GM06990 (cell line): ENCODE results near the gene BHLHA9.

Source experiments
- DNase-seq: peaks from one replicate; pipeline ENCODE4 v3.0.0-alpha.2; 2011; ENCODE audit not compliant: insufficient read length; ENCODE audit errors: extremely low read depth
- H3K27me3 ChIP-seq: replicated peaks from 2 replicates; pipeline ENCODE4 v1.6.0; 2011; ENCODE audit warnings: low read length; ENCODE audit not compliant: control insufficient read depth, insufficient read depth
- H3K36me3 ChIP-seq: 2 replicates; pipeline ENCODE4 v1.5.1; 2011; ENCODE audit warnings: low read length; ENCODE audit not compliant: control insufficient read depth, insufficient read depth
- H3K4me3 ChIP-seq: replicated peaks from 2 replicates; pipeline ENCODE4 v1.5.1; 2011; ENCODE audit warnings: low read depth, mild to moderate bottlenecking, control low read depth, low read length
- TF ChIP-seq, protein P1 (sequence below): IDR thresholded peaks from 2 replicates; pipeline ENCODE4 v1.5.1; 2011; ENCODE audit warnings: low read length, control low read depth, mild to moderate bottlenecking, inconsistent platforms; ENCODE audit not compliant: insufficient read depth, poor library complexity, severe bottlenecking

BHLHA9 gene

DNA sequence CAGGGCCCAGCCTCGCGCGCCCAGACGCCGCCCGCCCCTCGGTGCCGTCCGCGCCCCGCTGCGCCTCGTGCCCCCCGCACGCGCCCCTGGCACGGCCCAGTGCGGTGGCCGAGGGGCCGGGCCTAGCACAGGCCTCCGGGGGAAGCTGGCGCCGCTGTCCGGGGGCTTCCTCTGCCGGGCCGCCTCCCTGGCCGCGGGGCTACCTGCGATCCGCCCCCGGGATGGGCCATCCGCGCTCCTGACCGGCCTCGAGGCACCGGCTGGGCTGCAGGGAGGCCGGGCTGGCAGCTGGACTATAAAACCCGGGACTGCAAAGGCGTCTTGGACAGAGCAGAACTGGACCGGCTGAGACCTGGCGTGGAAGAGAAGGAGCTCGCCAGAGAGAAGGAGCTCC is 783 bp downstream of the BHLHA9 start:
- TF ChIP-seq, protein P1, sequence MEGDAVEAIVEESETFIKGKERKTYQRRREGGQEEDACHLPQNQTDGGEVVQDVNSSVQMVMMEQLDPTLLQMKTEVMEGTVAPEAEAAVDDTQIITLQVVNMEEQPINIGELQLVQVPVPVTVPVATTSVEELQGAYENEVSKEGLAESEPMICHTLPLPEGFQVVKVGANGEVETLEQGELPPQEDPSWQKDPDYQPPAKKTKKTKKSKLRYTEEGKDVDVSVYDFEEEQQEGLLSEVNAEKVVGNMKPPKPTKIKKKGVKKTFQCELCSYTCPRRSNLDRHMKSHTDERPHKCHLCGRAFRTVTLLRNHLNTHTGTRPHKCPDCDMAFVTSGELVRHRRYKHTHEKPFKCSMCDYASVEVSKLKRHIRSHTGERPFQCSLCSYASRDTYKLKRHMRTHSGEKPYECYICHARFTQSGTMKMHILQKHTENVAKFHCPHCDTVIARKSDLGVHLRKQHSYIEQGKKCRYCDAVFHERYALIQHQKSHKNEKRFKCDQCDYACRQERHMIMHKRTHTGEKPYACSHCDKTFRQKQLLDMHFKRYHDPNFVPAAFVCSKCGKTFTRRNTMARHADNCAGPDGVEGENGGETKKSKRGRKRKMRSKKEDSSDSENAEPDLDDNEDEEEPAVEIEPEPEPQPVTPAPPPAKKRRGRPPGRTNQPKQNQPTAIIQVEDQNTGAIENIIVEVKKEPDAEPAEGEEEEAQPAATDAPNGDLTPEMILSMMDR = no peak
- Histone ChIP-seq H3K27me3 (no peaks in the 10 kb centered on the region), H3K4me3 (no peak overlapping the region), H3K36me3 (no peaks in the 10 kb centered on the region)
- DNase-seq = no peak

DNA sequence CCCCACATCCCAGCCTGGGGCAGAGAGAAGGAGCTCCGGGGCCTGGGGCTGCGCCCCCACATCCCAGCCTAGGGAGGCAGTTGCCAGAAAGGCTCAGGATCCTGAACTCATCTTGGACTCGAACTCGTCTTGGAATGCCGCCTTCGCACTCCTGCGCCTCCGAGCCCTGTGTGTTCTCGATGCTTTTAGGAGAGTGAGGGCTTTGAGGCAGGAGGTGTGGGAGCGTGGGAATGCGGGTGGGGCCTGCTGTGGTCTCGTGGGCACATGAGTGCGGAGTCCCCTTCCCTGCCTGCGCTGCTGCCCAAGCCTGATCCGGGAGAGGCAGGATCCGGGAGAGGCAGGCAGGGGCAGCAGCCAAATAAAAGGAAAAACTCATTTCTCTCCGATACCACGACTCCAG is 1.2 kb downstream of the BHLHA9 start:
- DNase-seq = no peak
- TF ChIP-seq, protein P1 = no peak
- H3K36me3 ChIP-seq = no peaks in the 10 kb centered on the region
- no peak overlapping the region for H3K4me3 ChIP-seq
- no peaks in the 10 kb centered on the region for H3K27me3 ChIP-seq

DNA sequence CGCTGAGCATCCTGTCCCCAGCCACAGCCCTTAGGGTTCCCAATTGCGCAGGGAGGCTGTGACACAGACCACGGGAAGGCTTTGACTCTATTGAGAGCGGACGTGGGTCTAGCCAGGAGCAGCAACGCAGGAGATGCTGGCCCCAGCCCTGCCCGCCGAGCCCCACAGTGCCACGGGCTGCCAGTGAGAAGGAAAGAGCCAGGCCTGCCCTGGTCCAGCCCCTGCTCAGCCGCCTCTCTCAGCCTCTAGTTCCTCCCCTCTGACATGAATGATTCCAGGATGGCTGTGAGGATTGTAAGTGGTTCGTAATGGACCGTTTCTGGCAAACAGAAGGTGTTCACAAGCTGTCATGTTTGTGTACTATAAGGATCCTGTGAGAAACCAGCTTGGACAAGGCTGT is 2.5 kb downstream of the BHLHA9 start:
- DNase-seq = no peak
- TF ChIP-seq, protein P1 = no peak

DNA sequence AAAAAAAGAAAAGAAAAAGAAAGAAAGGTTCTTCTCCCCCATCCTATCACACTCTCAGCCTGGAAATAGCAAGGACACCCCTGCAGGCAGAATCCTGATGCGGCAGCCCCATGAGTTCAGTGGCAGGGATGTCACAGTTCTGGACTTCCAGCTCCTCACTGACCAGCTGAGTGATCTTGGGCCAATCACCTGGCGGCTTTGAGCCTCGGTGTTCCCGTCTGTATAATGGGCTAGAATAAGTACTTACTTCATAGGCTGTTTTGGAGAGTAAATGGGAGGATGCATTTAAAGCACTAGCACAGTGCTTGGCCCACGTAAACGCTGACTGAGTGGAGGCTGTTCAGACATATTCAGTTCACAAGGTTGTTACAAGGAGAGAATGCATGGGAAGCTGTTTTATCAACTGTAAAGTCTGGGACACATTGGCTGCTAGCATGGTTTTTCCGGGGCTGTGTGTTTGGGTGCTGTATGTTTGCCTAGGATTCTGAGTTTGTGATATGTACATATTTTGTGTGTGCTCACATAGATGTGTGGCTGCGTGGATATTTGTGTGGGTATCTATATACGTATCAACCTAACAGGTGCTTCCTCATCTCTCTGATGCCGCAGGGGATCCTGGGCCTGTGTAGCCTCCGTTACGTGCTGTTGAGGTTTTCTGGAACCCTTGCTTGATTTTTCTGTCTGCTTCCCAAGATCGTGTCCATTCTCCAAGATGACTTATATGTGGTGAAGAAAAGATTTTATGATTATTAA is 3.4 kb downstream of the BHLHA9 start:
- no peaks in the 10 kb centered on the region for H3K36me3 ChIP-seq
- no peak overlapping the region for H3K4me3 ChIP-seq
- DNase-seq = no peak
- TF ChIP-seq, protein P1 = no peak
- no peaks in the 10 kb centered on the region for H3K27me3 ChIP-seq

More for the DNA sequence above, 2.5 kb downstream of the BHLHA9 start:
- H3K4me3 ChIP-seq = no peak overlapping the region
- no peaks in the 10 kb centered on the region for H3K27me3 ChIP-seq
- H3K36me3 ChIP-seq = no peaks in the 10 kb centered on the region

DNA sequence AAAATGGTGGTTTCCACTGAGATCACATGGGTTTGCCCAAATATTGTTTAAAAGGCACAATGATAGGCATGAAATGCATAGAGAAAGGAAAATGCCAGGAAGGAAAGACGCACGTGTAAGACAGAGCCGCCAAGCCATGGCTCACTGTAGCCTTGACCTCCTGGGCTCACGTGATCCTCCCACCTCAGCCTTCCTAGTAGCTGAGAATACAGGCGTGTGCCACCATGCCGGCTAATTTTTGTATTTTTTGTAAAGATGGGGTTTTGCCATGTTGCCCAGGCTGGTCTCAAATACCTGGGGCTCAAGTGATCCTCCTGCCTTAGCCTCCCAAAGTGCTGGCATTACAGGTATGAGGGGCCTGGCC is 4.0 kb downstream of the BHLHA9 start:
- Histone ChIP-seq H3K4me3 (no peak overlapping the region), H3K36me3 (no peaks in the 10 kb centered on the region), H3K27me3 (no peaks in the 10 kb centered on the region; the same call in 1 of the 2 replicates)
- DNase-seq = no peak
- TF ChIP-seq, protein P1 = no peak
